ENCODE measurements around the gene EPC1. TPM values are rescaled to one million over a fixed set of nuclear protein-coding genes. Genes with fewer than 3 reads are reported as not detected.

The EPC1 gene
- total and polyA plus RNA-seq, 7 donors: 13.2 to 54.3 (median 42.6) TPM

GRCh38 chr10:32348297-32349198, 1.6 kb upstream of the EPC1 start:
- TF ChIP-seq POLR2A (IDR thresholded peaks at IDR 0.05) (no peak), EP300 (IDR thresholded peaks at IDR 0.05) (no peak), CTCF (IDR thresholded peaks at IDR 0.05) (no peak), POLR2AphosphoS5 (IDR thresholded peaks at IDR 0.05) (no peak)
- peaks cover 0 to 7% (median 0%) of the 10 kb centered on the region in 4 donors for H3K36me3 ChIP-seq
- H3K4me3 ChIP-seq: peak overlapping the region in 1 of 4 donors; percentile 93
- intact Hi-C loops (cut with DNase I): loop anchor here (5.0 to 10.0 kb wide), 2 partner anchors 156 to 294 kb away; partner anchors contain the start of gene KIF5B
- DNase-seq: no peak
- H3K4me1 ChIP-seq: peaks cover 0 to 63% (median 58%) of the 10 kb centered on the region in 4 donors
- 91 to 92% methylated on average over 18 of the region's 18 CpGs for WGBS, 2 donors
- H3K27ac ChIP-seq: peak overlapping the region in 3 of 4 donors; percentile 99 to 100 (median 100)
- H3K9me3 ChIP-seq: no peaks in the 10 kb centered on the region
- no peaks in the 10 kb centered on the region for H3K27me3 ChIP-seq

GRCh38 chr10:32347363-32348022, 535 bp upstream of the EPC1 start:
- H3K4me1 ChIP-seq: peaks cover 0 to 64% (median 62%) of the 10 kb centered on the region in 4 donors
- DNase-seq: no peak
- peak overlapping the region; percentile 84 to 95 (median 90) for H3K4me3 ChIP-seq
- peak overlapping the region; percentile 99 to 100 (median 100) for H3K27ac ChIP-seq
- no peaks in the 10 kb centered on the region for H3K9me3 ChIP-seq
- H3K27me3 ChIP-seq: no peaks in the 10 kb centered on the region
- H3K36me3 ChIP-seq: peaks cover 0 to 8% (median 0%) of the 10 kb centered on the region in 4 donors
- intact Hi-C loops (cut with DNase I): loop anchor here (2.0 to 10.0 kb wide), 4 partner anchors 19 to 293 kb away; partner anchors contain the start of gene KIF5B
- WGBS, 2 donors: 1% methylated on average over 49 of the region's 49 CpGs
- TF ChIP-seq POLR2A (IDR thresholded peaks at IDR 0.05) (no peak), CTCF (IDR thresholded peaks at IDR 0.05) (no peak), EP300 (IDR thresholded peaks at IDR 0.05) (no peak), POLR2AphosphoS5 (IDR thresholded peaks at IDR 0.05) (no peak)

- TF ChIP-seq POLR2A (IDR thresholded peaks at IDR 0.05) (peak in 1 of 2 donors; percentile 11), POLR2AphosphoS5 (IDR thresholded peaks at IDR 0.05) (peak; percentile 38 to 77 (median 62)), CTCF (IDR thresholded peaks at IDR 0.05) (peak; percentile 84 to 96 (median 94)), EP300 (IDR thresholded peaks at IDR 0.05) (no peak)
- H3K9me3 ChIP-seq: no peaks in the 10 kb centered on the region
- H3K27ac ChIP-seq: peak overlapping the region; percentile 99 to 100 (median 100)
- H3K4me3 ChIP-seq: peak overlapping the region; percentile 84 to 95 (median 90)
- 0% methylated on average over 30 of the region's 30 CpGs for WGBS, 2 donors
- intact Hi-C loops (cut with DNase I): loop anchor here (2.0 to 10.0 kb wide), 4 partner anchors 21 to 291 kb away; partner anchors contain the start of gene KIF5B
- peaks cover 0 to 73% (median 67%) of the 10 kb centered on the region in 4 donors for H3K4me1 ChIP-seq
- H3K36me3 ChIP-seq: peaks cover 0 to 8% (median 0%) of the 10 kb centered on the region in 4 donors
- H3K27me3 ChIP-seq: no peaks in the 10 kb centered on the region
- peak; percentile 98 for DNase-seq
Measured at GRCh38 chr10:32346134-32346550, 816 bp downstream of the EPC1 start.

DNA sequence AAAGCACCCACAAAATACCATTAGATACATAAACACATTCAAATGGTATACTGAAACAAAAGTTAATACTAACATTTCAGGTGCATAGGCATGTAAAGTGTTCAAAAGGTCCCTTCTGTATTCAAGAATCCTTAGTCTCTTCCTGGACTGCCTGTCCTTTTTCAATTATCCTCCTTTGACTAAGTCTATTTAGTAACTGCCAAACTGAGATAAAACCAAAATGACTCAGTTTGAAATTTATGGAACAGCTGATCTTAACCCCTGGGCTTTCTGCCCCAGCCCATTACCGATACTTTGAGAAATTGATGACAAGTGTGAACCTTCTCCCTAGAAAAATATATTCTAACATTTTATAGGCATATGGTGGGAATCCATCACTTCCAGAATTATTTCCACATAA, 5.4 kb downstream of the EPC1 start:
- Histone ChIP-seq H3K27ac (peak overlapping the region in 1 of 4 donors; percentile 38), H3K36me3 (peaks cover 0 to 8% (median 0%) of the 10 kb centered on the region in 4 donors), H3K27me3 (no peaks in the 10 kb centered on the region), H3K4me3 (no peak overlapping the region), H3K9me3 (no peaks in the 10 kb centered on the region), H3K4me1 (peaks cover 0 to 89% (median 82%) of the 10 kb centered on the region in 4 donors)
- DNase-seq: no peak
- intact Hi-C loops (cut with DNase I): loop anchor here (10.0 kb wide), 1 partner anchor 287 kb away; the partner anchor contains the start of gene KIF5B
- TF ChIP-seq POLR2AphosphoS5 (IDR thresholded peaks at IDR 0.05) (no peak), POLR2A (IDR thresholded peaks at IDR 0.05) (no peak), EP300 (IDR thresholded peaks at IDR 0.05) (no peak), CTCF (IDR thresholded peaks at IDR 0.05) (no peak)
- 84 to 89% methylated on average over 1 of the region's 1 CpG for WGBS, 2 donors

All from sigmoid colon (tissue), 7 donors.